Esophagus squamous epithelium (tissue), 4 donors: Measurements from ENCODE around the gene ADCYAP1R1.

Experiments used
- POLR2A ChIP-seq, 4 donors: fragments of 450-650 bp; IDR thresholded peaks; one replicate each; pipeline ENCODE4 v1.6.1; 2017; ENCODE audit warnings: antibody characterized with exemption in 4 of 4, mild to moderate bottlenecking in 4 of 4, moderate library complexity in 3 of 4
- TF ChIP-seq, protein P1 (sequence below), 6 experiments: fragments of 450-650 bp in 4 of 6; fragments of 200-600 bp in 2 of 6; sonication (generic) in 2 of 6; IDR thresholded peaks; one replicate each; pipeline ENCODE4 v1.5.1; 2016 to 2019; ENCODE audit warnings: antibody characterized with exemption in 6 of 6, mild to moderate bottlenecking in 4 of 6, moderate library complexity in 4 of 6

GRCh38 chr7:31092606-31093005 is 40.5 kb downstream of the ADCYAP1R1 start:
- TF ChIP-seq POLR2A (IDR thresholded peaks at IDR 0.05): no peak
- TF ChIP-seq, protein P1, sequence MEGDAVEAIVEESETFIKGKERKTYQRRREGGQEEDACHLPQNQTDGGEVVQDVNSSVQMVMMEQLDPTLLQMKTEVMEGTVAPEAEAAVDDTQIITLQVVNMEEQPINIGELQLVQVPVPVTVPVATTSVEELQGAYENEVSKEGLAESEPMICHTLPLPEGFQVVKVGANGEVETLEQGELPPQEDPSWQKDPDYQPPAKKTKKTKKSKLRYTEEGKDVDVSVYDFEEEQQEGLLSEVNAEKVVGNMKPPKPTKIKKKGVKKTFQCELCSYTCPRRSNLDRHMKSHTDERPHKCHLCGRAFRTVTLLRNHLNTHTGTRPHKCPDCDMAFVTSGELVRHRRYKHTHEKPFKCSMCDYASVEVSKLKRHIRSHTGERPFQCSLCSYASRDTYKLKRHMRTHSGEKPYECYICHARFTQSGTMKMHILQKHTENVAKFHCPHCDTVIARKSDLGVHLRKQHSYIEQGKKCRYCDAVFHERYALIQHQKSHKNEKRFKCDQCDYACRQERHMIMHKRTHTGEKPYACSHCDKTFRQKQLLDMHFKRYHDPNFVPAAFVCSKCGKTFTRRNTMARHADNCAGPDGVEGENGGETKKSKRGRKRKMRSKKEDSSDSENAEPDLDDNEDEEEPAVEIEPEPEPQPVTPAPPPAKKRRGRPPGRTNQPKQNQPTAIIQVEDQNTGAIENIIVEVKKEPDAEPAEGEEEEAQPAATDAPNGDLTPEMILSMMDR (IDR thresholded peaks at IDR 0.05): no peak
